B cell (primary cell): Measurements from ENCODE around the gene FBXO44. TPM values are rescaled to one million over a fixed set of nuclear protein-coding genes. Genes with fewer than 3 reads are reported as not detected.

Source experiments
- ATAC-seq: fragments of 200-7000 bp; cut with Tn5 transposase; one replicate; pipeline ENCODE4 v1.10.0; 2021; ENCODE audit warnings: low read depth, mild to moderate bottlenecking, moderate number of reproducible peaks, moderate library complexity
- CTCF ChIA-PET: fragments of 350-600 bp; sonication (Branson Sonifier 250); formaldehyde crosslinking; loops from one replicate; lab custom pipeline; 2021; ENCODE audit warnings: antibody characterized with exemption, inconsistent platforms; lab: Charles Lee
- POLR2A ChIA-PET: fragments of 350-600 bp; sonication (Branson Sonifier 250); formaldehyde crosslinking; loops from one replicate; lab custom pipeline; 2021; ENCODE audit warnings: antibody characterized with exemption; lab: Charles Lee
- DNase-seq: peaks from one replicate; pipeline ENCODE4 v3.0.0; 2013
- H2AFZ ChIP-seq: 2 replicates; pipeline ENCODE4 v1.6.1; 2012; ENCODE audit warnings: mild to moderate bottlenecking, low read depth, low read length; ENCODE audit not compliant: insufficient read depth, poor library complexity, severe bottlenecking
- H3K27ac ChIP-seq, 2 donors: 1 replicate in 1 of 2; 2 replicates in 1 of 2; pipeline ENCODE4 v1.5.1; 2012 to 2013; ENCODE audit warnings: low read length in 2 of 2, mild to moderate bottlenecking in 2 of 2, moderate library complexity in 1 of 2
- H3K27me3 ChIP-seq, 4 experiments: fragments of 200-600 bp in 1 of 4; sonication (generic) in 1 of 4; replicated peaks in 1 of 4; 1 replicate in 2 of 4; 2 replicates in 2 of 4; pipeline versions ENCODE4 v1.6.1 to v1.7.0; 2013 to 2016; ENCODE audit warnings: low read length in 3 of 4, mild to moderate bottlenecking in 2 of 4, mixed read lengths in 1 of 4, moderate library complexity in 1 of 4; ENCODE audit not compliant: insufficient read depth in 4 of 4, control insufficient read depth in 3 of 4; ENCODE audit errors: control extremely low read depth in 1 of 4
- H3K36me3 ChIP-seq, 2 experiments: replicated peaks in 1 of 2; 1 replicate in 1 of 2; 2 replicates in 1 of 2; pipeline versions ENCODE4 v1.6.1 to v1.7.1; 2013; ENCODE audit warnings: low read length in 1 of 2; ENCODE audit not compliant: insufficient read depth in 2 of 2, control insufficient read depth in 1 of 2; ENCODE audit errors: control extremely low read depth in 1 of 2, extremely low read depth in 1 of 2
- H3K4me1 ChIP-seq, 2 donors: fragments of 200-600 bp in 1 of 2; sonication (generic) in 1 of 2; 1 replicate in 1 of 2; 2 replicates in 1 of 2; pipeline versions ENCODE4 v1.5.1 to v1.6.1; 2013 to 2017; ENCODE audit warnings: low read length in 2 of 2; ENCODE audit not compliant: control insufficient read depth in 2 of 2, insufficient read depth in 2 of 2
- H3K4me2 ChIP-seq: replicated peaks from 2 replicates; pipeline ENCODE3; 2012; ENCODE audit warnings: mild to moderate bottlenecking, low read depth, low read length; ENCODE audit not compliant: poor library complexity, severe bottlenecking
- H3K4me3 ChIP-seq, 5 experiments: fragments of 200-600 bp in 1 of 5; sonication (generic) in 1 of 5; 1 replicate in 3 of 5; 2 replicates in 2 of 5; pipeline versions ENCODE4 v1.5.1 to v1.7.0; 2011 to 2016; ENCODE audit warnings: low read length in 4 of 5, mild to moderate bottlenecking in 4 of 5, low read depth in 2 of 5, control low read depth in 1 of 5, moderate library complexity in 1 of 5; ENCODE audit not compliant: insufficient read depth in 1 of 5; ENCODE audit errors: control extremely low read depth in 1 of 5, extremely low read depth in 1 of 5
- H3K79me2 ChIP-seq: fragments of 200-600 bp; sonication (generic); one replicate; pipeline ENCODE4 v1.6.0; 2016; ENCODE audit warnings: low read length; ENCODE audit not compliant: control insufficient read depth, insufficient read depth
- H3K9ac ChIP-seq: fragments of 200-600 bp; sonication (generic); 2 replicates; pipeline ENCODE4 v1.6.1; 2017; ENCODE audit warnings: mild to moderate bottlenecking, low read length, moderate library complexity
- H3K9me3 ChIP-seq, 3 donors: one replicate each; pipeline versions ENCODE4 v1.6.1 to v1.7.1; 2013; ENCODE audit warnings: low read length in 2 of 3; ENCODE audit not compliant: control insufficient read depth in 2 of 3, insufficient read depth in 1 of 3; ENCODE audit errors: control extremely low read depth in 1 of 3
- H4K20me1 ChIP-seq: 2 replicates; pipeline ENCODE4 v1.6.0; 2012; ENCODE audit warnings: mild to moderate bottlenecking, low read length; ENCODE audit not compliant: insufficient read depth, control insufficient read depth, poor library complexity, severe bottlenecking
- H3K27ac Mint-ChIP-seq: one replicate; pipeline ENCODE4 v1.8.0; 2021; ENCODE audit warnings: mixed read lengths
- H3K27me3 Mint-ChIP-seq: one replicate; pipeline ENCODE4 v1.8.0; 2021; ENCODE audit warnings: mixed read lengths
- H3K4me1 Mint-ChIP-seq: one replicate; pipeline ENCODE4 v1.8.0; 2021; ENCODE audit warnings: mixed read lengths
- H3K4me3 Mint-ChIP-seq: one replicate; pipeline ENCODE4 v1.8.0; 2021; ENCODE audit warnings: mixed read lengths
- H3K9me3 Mint-ChIP-seq: one replicate; pipeline ENCODE4 v1.8.0; 2022; ENCODE audit warnings: mixed read lengths; ENCODE audit not compliant: insufficient read depth
- EZH2 ChIP-seq: IDR thresholded peaks from 2 replicates; pipeline ENCODE4 v1.6.1; 2012; ENCODE audit warnings: borderline replicate concordance, low read depth, mild to moderate bottlenecking, moderate library complexity, low read length; ENCODE audit not compliant: insufficient read depth, poor library complexity, severe bottlenecking
- WGBS: methylation state at CpG from one replicate; pipeline ENCODE4 v1.1.5; 2013; ENCODE audit warnings: missing lambda C conversion rate; ENCODE audit not compliant: insufficient coverage; 5-methylcytosine and 5-hydroxymethylcytosine counted together
- intact Hi-C: fragments of 100-400 bp; cut with micrococcal nuclease; formaldehyde crosslinking; loops from one replicate; pipeline ENCODE4 v1.10.0; 2022
- polyA plus RNA-seq: library from polyadenylated mRNA; depleted of rRNA; stranded (reverse); fragments of >200 nt; gene quantifications from 2 replicates; pipeline ENCODE4 v1.2.3, GENCODE V29; 2012
- total RNA-seq, 2 donors: library from RNA; stranded (reverse); fragments of 120-200 nt in 1 of 2; gene quantifications; 1 replicate in 1 of 2; 2 replicates in 1 of 2; pipeline versions ENCODE4 v1.2.3 to v1.2.4, GENCODE V29; 2013 to 2022
- TF ChIP-seq, protein P1 (sequence below): fragments of 200-600 bp; IDR thresholded peaks from one replicate; pipeline ENCODE4 v1.8.0; 2022; ENCODE audit warnings: antibody characterized with exemption, mild to moderate bottlenecking

Gene FBXO44
- total and polyA plus RNA-seq, 2 donors (not counting 1 experiment from before 2014, with no cell fraction given), result 61.5 to 101 TPM

DNA sequence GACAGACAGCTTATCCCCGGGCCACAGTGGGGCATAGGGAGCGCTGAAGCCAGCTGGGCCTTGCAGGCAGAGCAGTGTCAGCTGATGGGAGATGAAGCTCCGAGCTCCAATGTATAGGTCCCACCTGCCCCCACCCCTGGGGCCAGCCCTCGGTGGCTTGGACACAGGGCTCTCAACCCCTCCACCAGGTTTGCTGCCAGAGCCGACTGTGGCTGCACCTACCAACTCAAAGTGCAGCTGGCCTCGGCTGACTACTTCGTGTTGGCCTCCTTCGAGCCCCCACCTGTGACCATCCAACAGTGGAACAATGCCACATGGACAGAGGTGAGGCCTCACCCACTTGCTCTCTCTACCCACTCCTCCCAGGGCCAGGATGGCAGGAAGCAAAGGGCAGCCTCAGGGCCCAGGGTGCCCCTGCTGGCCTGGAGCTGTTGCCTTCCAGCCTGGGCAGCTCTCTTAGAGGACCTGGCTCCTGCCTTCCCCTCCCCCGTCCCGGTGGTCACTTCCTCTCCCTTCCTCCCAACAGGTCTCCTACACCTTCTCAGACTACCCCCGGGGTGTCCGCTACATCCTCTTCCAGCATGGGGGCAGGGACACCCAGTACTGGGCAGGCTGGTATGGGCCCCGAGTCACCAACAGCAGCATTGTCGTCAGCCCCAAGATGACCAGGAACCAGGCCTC is 18.6 kb downstream of the FBXO44 start:
- Histone ChIP-seq H3K9me3 (no peaks in the 10 kb centered on the region), H3K9ac (no peak overlapping the region), H3K79me2 (no peaks in the 10 kb centered on the region), H3K4me2 (no peak overlapping the region), H4K20me1 (no peaks in the 10 kb centered on the region), H2AFZ (no peak overlapping the region), H3K27me3 (no peaks in the 10 kb centered on the region), H3K4me3 (no peak overlapping the region), H3K27ac (no peak overlapping the region), H3K4me1 (peaks cover 0 to 7% of the 10 kb centered on the region in 2 donors), H3K36me3 (peaks cover 0 to 25% of the 10 kb centered on the region in 2 experiments)
- no peak overlapping the region for H3K4me3 Mint-ChIP-seq
- ATAC-seq (no peak), DNase-seq (no peak)
- ChIA-PET POLR2A (no interaction called here), CTCF (interaction anchor here (1.4 to 2.7 kb wide), 3 partner anchors 9 to 24 kb away, joined by 3 to 6 read pairs (median 4); partner anchors contain the start of gene FBXO6)
- 95% methylated on average over 14 of the region's 14 CpGs for WGBS
- no peak overlapping the region for H3K27ac Mint-ChIP-seq
- no peak for TF ChIP-seq EZH2
- TF ChIP-seq, protein P1, sequence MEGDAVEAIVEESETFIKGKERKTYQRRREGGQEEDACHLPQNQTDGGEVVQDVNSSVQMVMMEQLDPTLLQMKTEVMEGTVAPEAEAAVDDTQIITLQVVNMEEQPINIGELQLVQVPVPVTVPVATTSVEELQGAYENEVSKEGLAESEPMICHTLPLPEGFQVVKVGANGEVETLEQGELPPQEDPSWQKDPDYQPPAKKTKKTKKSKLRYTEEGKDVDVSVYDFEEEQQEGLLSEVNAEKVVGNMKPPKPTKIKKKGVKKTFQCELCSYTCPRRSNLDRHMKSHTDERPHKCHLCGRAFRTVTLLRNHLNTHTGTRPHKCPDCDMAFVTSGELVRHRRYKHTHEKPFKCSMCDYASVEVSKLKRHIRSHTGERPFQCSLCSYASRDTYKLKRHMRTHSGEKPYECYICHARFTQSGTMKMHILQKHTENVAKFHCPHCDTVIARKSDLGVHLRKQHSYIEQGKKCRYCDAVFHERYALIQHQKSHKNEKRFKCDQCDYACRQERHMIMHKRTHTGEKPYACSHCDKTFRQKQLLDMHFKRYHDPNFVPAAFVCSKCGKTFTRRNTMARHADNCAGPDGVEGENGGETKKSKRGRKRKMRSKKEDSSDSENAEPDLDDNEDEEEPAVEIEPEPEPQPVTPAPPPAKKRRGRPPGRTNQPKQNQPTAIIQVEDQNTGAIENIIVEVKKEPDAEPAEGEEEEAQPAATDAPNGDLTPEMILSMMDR, result no peak
- intact Hi-C loops, result no loop called here
- peaks cover 5% of the 10 kb centered on the region for H3K4me1 Mint-ChIP-seq
- H3K27me3 Mint-ChIP-seq, result no peaks in the 10 kb centered on the region
- H3K9me3 Mint-ChIP-seq, result no peaks in the 10 kb centered on the region

DNA sequence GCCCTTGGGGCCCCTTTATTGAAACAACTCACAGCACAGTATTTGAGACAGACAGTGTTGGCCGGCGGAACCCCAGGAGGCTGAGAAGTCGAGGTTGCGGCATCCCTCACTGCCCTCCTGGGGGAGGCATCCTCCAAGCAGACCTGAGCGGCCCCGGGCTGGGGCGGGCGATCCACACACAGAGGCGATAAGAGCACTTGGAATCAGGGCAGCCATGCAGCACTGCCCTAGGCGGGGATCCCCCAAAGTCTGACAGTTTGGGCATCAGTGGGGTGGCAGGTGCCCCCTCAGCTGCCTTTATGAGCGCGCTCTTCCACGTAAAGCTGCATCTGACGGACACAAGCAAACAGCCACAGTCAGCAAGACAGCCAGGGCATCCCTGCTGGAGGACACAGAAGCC is 19.8 kb downstream of the FBXO44 start:
- Histone ChIP-seq H3K27me3 (no peaks in the 10 kb centered on the region), H3K36me3 (peaks cover 0 to 25% of the 10 kb centered on the region in 2 experiments), H3K79me2 (no peaks in the 10 kb centered on the region), H3K4me1 (peaks cover 0 to 7% of the 10 kb centered on the region in 2 donors), H3K9me3 (no peaks in the 10 kb centered on the region), H4K20me1 (no peaks in the 10 kb centered on the region), H3K4me2 (no peak overlapping the region), H2AFZ (no peak overlapping the region), H3K4me3 (no peak overlapping the region), H3K9ac (no peak overlapping the region), H3K27ac (no peak overlapping the region)
- DNase-seq, result no peak
- Mint-ChIP-seq H3K27me3 (no peaks in the 10 kb centered on the region), H3K9me3 (no peaks in the 10 kb centered on the region), H3K4me1 (peaks cover 8% of the 10 kb centered on the region), H3K4me3 (no peak overlapping the region), H3K27ac (no peak overlapping the region)
- ChIA-PET POLR2A (no interaction called here), CTCF (interaction anchor here (2.7 kb wide), 1 partner anchor 11 kb away, joined by 6 read pairs; the partner anchor contains the start of gene FBXO6)
- no peak for ATAC-seq
- no peak for TF ChIP-seq EZH2
- TF ChIP-seq, protein P1, result no peak
- 98% methylated on average over 14 of the region's 14 CpGs for WGBS
- intact Hi-C loops, result no loop called here
